ENCODE measurements around the gene CELF6. TPM values are rescaled to one million over a fixed set of nuclear protein-coding genes. Genes with fewer than 3 reads are reported as not detected.

Gene CELF6
- total RNA-seq, 6 donors from 2014 or later: 0.61 to 29.3 (median 3.4) TPM

DNA sequence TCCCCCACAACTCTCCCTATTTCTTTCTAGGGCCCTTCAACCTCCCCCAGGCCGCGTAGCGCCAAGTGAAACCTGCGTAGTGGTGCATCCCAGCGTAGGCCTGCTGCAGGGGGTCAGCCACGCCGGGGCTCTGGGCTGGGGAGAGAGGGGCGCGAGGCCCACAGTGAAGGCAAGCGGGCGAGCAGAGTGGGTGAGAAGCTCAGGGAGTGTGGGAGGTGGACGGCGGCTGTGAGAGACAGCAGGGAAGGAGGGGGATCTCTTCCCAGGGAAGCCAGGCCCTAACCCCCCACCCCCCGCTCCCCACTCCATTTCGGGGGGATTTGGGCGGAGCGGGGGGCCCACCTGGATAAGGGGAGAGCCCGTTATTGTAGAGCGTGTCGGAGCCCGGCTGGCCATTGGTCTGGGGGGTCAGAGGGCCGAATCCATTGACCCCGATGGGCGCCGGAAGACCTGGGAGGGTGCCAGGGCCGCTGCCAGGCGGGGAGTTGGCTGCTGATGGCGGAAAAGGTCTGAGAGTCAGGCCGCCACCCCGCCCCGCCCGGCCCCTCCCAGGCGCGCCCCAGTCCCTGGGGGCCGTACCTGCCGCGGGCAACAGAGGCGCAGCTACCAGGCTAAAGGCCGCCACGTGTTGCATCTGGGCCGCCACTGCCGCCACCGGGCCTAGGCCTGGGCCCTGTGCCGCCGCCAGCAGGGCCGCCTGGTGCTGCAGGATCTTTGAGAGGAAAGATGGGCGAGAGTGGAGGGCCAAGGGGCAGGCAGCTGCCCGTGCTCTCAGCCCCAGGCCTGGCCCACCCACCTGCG is 31.0 kb downstream of the CELF6 start:
- no peak for ATAC-seq (ENCODE audit: low FRiP score in 2 of 2)
- Histone ChIP-seq H3K27ac (no peak overlapping the region), H3K36me3 (no peaks in the 10 kb centered on the region), H3K4me1 (no peaks in the 10 kb centered on the region), H3K4me3 (no peak overlapping the region), H3K9me3 (no peaks in the 10 kb centered on the region), H3K27me3 (no peaks in the 10 kb centered on the region)
- TF ChIP-seq, protein P1, sequence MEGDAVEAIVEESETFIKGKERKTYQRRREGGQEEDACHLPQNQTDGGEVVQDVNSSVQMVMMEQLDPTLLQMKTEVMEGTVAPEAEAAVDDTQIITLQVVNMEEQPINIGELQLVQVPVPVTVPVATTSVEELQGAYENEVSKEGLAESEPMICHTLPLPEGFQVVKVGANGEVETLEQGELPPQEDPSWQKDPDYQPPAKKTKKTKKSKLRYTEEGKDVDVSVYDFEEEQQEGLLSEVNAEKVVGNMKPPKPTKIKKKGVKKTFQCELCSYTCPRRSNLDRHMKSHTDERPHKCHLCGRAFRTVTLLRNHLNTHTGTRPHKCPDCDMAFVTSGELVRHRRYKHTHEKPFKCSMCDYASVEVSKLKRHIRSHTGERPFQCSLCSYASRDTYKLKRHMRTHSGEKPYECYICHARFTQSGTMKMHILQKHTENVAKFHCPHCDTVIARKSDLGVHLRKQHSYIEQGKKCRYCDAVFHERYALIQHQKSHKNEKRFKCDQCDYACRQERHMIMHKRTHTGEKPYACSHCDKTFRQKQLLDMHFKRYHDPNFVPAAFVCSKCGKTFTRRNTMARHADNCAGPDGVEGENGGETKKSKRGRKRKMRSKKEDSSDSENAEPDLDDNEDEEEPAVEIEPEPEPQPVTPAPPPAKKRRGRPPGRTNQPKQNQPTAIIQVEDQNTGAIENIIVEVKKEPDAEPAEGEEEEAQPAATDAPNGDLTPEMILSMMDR (IDR thresholded peaks at IDR 0.05): no peak
- TF ChIP-seq POLR2A (IDR thresholded peaks at IDR 0.05) (no peak), POLR2AphosphoS5 (IDR thresholded peaks at IDR 0.05) (no peak), EP300 (IDR thresholded peaks at IDR 0.05) (no peak)
- DNase-seq: peak in 1 of 2 donors; percentile 75
- WGBS, 2 donors: 92 to 95% methylated on average over 28 to 49 of the region's 49 CpGs

DNA sequence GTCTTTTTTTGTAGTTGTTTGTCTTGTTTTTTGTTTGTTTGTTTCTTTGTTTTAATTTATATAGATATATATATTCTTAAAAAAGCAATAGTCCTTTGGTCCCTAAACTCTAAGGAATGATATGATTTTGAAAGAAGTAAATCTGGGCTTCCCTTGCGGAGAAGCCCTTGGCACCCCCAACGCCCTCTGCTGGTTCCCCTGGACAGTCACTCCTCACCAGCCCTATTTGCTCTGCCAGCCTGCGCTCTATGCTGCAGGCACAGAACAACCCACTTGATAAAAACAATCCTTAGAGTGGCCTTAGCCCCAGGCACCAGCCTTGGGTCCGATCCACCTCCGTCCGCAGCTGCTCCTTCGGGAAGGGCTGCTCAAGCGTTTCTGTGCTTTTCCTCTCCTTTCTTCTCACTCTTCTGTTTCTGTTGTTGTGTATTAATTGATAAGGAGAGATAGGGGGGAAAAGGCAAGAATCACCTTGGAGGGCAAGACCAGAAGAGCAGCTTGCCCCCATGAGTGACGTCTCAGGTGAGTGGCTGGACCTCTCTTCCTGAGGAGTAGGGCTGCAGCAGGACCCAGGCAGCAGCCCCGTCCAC is 33.9 kb downstream of the CELF6 start:
- ATAC-seq (ENCODE audit: low FRiP score in 2 of 2): peak; percentile 36 to 44
- H3K27ac ChIP-seq: no peak overlapping the region
- no peak overlapping the region for H3K4me3 ChIP-seq
- H3K36me3 ChIP-seq: no peaks in the 10 kb centered on the region
- WGBS, 2 donors: 53 to 56% methylated on average over 9 to 10 of the region's 10 CpGs
- peak in 1 of 2 donors; percentile 70 for DNase-seq
- TF ChIP-seq, protein P1 (IDR thresholded peaks at IDR 0.05): peak; percentile 36 to 60 (median 48)
- TF ChIP-seq POLR2A (IDR thresholded peaks at IDR 0.05): no peak
- no peaks in the 10 kb centered on the region for H3K9me3 ChIP-seq
- H3K27me3 ChIP-seq: no peaks in the 10 kb centered on the region
- H3K4me1 ChIP-seq: no peaks in the 10 kb centered on the region

DNA sequence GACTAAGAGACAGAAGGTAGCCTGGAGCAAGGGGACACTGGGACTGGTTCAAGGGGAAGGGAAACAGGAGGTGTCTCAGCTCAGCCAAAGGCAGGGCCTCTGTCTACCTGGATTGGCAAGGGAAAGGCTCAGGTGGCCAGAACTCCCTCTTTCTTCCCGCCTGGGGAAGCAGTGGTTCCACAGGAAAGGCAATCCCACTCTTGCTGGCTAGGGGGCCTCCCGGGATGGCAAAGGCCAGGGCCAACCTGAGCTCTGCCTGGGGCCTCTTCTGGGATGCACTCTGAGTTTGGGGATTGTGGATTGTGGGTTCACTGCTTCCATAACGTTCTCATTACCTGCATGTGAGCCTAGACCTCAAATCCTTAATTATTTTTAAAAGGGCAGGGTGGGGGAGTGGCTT is 34.6 kb downstream of the CELF6 start:
- H3K27me3 ChIP-seq: no peaks in the 10 kb centered on the region
- 57 to 65% methylated on average over 3 of the region's 3 CpGs for WGBS, 2 donors
- H3K27ac ChIP-seq: no peak overlapping the region
- H3K4me1 ChIP-seq: no peaks in the 10 kb centered on the region
- ATAC-seq (ENCODE audit: low FRiP score in 2 of 2): no peak
- no peak overlapping the region for H3K4me3 ChIP-seq
- TF ChIP-seq, protein P1 (IDR thresholded peaks at IDR 0.05): no peak
- TF ChIP-seq POLR2AphosphoS5 (IDR thresholded peaks at IDR 0.05) (no peak), POLR2A (IDR thresholded peaks at IDR 0.05) (no peak), EP300 (IDR thresholded peaks at IDR 0.05) (no peak)
- H3K36me3 ChIP-seq: no peaks in the 10 kb centered on the region
- no peak for DNase-seq
- no peaks in the 10 kb centered on the region for H3K9me3 ChIP-seq

DNA sequence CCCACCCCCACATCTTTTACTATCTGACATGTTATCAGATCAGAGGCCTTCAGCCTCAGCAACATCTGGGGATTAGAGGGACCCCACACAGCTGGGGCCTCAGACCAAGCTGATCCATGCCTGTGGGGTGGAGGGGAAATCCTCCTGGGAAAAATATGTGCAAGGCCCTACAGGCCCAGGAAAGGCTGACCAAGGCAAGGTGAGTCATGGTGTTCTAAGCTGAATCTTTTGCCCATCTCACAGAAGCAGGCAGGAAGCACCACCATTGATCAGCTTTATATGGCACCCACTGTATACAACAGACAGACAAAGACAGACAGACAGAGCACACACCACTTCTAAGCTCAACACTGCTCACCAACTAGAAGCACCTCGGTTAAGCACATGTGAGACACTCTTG is 35.2 kb downstream of the CELF6 start:
- no peaks in the 10 kb centered on the region for H3K9me3 ChIP-seq
- no peaks in the 10 kb centered on the region for H3K27me3 ChIP-seq
- H3K4me1 ChIP-seq: no peaks in the 10 kb centered on the region
- DNase-seq (no peak), ATAC-seq (ENCODE audit: low FRiP score in 2 of 2) (no peak)
- 84 to 91% methylated on average over 1 of the region's 1 CpG for WGBS, 2 donors
- no peak overlapping the region for H3K4me3 ChIP-seq
- no peak overlapping the region for H3K27ac ChIP-seq
- no peaks in the 10 kb centered on the region for H3K36me3 ChIP-seq
- no peak for TF ChIP-seq POLR2AphosphoS5 (IDR thresholded peaks at IDR 0.05)
- TF ChIP-seq EP300 (IDR thresholded peaks at IDR 0.05): no peak
- TF ChIP-seq, protein P1 (IDR thresholded peaks at IDR 0.05): no peak
- TF ChIP-seq POLR2A (IDR thresholded peaks at IDR 0.05): no peak
